Lower lobe of right lung (tissue), 2 donors: Measurements from ENCODE around the gene ZNF541. TPM values are rescaled to one million over a fixed set of nuclear protein-coding genes. Genes with fewer than 3 reads are reported as not detected.
A peak's percentile ranks its signal among the peaks of the same experiment; 100 is the strongest.

Experiments used
- ATAC-seq, 2 donors: fragments of 200-7000 bp; cut with Tn5 transposase; one replicate each; pipeline ENCODE4 v1.9.1; 2020 to 2022; ENCODE audit warnings: mild to moderate bottlenecking in 2 of 2, moderate library complexity in 2 of 2
- DNase-seq: peaks from one replicate; pipeline ENCODE4 v3.0.0-alpha.2; 2020
- H3K27ac ChIP-seq: fragments of 200-600 bp; one replicate; pipeline ENCODE4 v1.8.0; 2022
- H3K27me3 ChIP-seq: fragments of 200-600 bp; one replicate; pipeline ENCODE4 v1.8.0; 2022; ENCODE audit warnings: low read depth
- H3K36me3 ChIP-seq: fragments of 200-600 bp; one replicate; pipeline ENCODE4 v1.8.0; 2022; ENCODE audit warnings: mild to moderate bottlenecking
- H3K4me1 ChIP-seq: fragments of 200-600 bp; one replicate; pipeline ENCODE4 v1.8.0; 2022
- H3K4me3 ChIP-seq: fragments of 200-600 bp; one replicate; pipeline ENCODE4 v1.8.0; 2022; ENCODE audit warnings: mild to moderate bottlenecking
- H3K9me3 ChIP-seq: fragments of 200-600 bp; one replicate; pipeline ENCODE4 v1.8.0; 2022
- intact Hi-C: fragments of 100-400 bp; cut with DNase I; formaldehyde crosslinking; loops from one replicate; pipeline ENCODE4 v1.11.0; 2022
- total RNA-seq: library from RNA; stranded (reverse); fragmentation: NEBNext Ultra II Directional; extraction: Animal tissue kit (Norgen Biotek cat#: 25700); gene quantifications from one replicate; pipeline ENCODE4 v1.2.1, GENCODE V29; 2021
- TF ChIP-seq, protein P1 (sequence below): fragments of 200-600 bp; IDR thresholded peaks from one replicate; pipeline ENCODE4 v1.8.0; 2022; ENCODE audit warnings: antibody characterized with exemption, mild to moderate bottlenecking
- donor health status: DM: no; HTN: yes; CAD: no; lungs with severe emphysema.

The ZNF541 gene
- total RNA-seq, 1 donor from 2014 or later = 0.89 TPM

DNA sequence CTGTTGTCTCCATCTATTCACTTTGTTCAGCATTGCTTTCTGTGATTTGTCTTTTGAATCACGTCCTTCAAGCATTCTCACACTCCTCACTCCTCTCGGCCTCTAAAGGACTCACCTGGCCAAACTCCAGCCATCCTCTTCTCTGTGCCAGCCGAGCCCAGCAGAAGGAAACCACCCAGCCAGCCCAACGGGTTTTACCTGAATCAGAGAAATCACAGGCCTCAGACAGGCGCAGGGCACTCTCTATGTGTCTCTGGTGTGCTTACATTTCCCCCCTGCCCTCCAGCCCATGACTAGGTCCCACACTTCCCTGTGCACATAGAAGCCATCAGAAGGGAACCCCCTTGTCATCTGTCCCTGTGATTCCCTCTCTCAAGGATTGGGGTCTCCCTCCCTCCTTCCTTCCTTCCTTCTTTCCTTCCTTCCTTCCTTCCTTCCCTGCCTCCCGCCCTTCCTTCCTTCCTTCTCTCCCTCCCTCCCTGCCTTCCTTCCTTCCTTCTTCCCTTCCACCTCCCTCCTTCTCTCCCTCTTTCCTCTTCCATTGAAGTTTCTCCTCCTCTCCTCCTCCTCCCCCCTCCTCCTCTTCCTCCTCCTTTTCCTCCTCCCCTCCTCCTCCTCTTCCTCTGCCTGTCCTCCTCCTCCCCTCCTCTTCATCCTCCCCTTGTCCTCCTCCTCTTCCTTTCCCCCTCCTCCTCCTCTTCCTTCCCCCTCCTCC is 8.8 kb upstream of the ZNF541 start:
- H3K4me1 ChIP-seq = no peaks in the 10 kb centered on the region
- H3K36me3 ChIP-seq = no peaks in the 10 kb centered on the region
- ATAC-seq (peak; percentile 86 to 88), DNase-seq (peak; percentile 74)
- TF ChIP-seq, protein P1, sequence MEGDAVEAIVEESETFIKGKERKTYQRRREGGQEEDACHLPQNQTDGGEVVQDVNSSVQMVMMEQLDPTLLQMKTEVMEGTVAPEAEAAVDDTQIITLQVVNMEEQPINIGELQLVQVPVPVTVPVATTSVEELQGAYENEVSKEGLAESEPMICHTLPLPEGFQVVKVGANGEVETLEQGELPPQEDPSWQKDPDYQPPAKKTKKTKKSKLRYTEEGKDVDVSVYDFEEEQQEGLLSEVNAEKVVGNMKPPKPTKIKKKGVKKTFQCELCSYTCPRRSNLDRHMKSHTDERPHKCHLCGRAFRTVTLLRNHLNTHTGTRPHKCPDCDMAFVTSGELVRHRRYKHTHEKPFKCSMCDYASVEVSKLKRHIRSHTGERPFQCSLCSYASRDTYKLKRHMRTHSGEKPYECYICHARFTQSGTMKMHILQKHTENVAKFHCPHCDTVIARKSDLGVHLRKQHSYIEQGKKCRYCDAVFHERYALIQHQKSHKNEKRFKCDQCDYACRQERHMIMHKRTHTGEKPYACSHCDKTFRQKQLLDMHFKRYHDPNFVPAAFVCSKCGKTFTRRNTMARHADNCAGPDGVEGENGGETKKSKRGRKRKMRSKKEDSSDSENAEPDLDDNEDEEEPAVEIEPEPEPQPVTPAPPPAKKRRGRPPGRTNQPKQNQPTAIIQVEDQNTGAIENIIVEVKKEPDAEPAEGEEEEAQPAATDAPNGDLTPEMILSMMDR = no peak
- H3K4me3 ChIP-seq = no peak overlapping the region
- intact Hi-C loops = no loop called here
- peaks cover 6% of the 10 kb centered on the region for H3K9me3 ChIP-seq
- H3K27me3 ChIP-seq = no peaks in the 10 kb centered on the region
- H3K27ac ChIP-seq = no peak overlapping the region

DNA sequence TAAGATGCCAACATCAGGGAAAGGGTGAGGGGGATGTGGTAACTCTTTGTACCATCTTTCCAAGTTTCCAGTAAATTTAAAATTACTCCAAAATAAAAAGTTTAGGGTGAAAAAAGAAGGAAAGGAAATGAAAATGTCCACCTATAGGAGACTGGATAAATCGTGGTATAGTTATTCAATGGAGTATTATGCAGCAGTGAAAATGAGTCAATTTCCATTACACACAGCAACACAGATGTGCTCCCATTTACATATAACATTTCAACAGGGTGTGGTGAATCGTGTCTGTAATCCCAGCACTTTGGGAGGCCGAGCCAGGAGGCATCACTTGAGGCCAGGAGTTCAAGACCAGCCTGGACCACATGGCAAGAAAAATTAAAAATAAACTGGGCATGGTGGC is 7.4 kb upstream of the ZNF541 start:
- TF ChIP-seq, protein P1 = no peak
- no peaks in the 10 kb centered on the region for H3K4me1 ChIP-seq
- DNase-seq = no peak
- no peak overlapping the region for H3K4me3 ChIP-seq
- intact Hi-C loops = no loop called here
- H3K27me3 ChIP-seq = no peaks in the 10 kb centered on the region
- no peak overlapping the region for H3K27ac ChIP-seq
- no peak for ATAC-seq
- H3K9me3 ChIP-seq = no peaks in the 10 kb centered on the region
- no peaks in the 10 kb centered on the region for H3K36me3 ChIP-seq

DNA sequence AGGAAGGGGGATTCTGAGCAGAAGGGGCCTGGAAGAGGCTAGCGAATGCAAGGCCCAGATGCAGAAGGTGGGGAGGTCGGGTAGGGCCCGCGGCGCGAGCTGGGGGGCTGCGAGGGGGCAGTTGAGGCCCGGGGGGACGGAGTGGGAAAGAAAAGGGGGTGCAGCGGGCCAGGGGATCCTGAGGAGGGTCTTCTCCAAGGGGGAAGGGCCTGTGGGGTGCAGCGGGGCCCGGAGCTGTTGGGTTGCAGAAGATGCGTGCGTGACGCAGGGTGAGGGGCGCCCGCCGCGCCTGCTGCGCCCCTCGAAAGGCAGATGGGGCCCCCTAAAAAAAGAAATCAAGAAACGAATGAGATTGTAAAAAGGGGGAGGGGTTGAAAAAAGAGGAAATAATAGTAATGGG is 313 bp downstream of the ZNF541 start:
- H3K36me3 ChIP-seq = no peaks in the 10 kb centered on the region
- H3K4me1 ChIP-seq = peaks cover 5% of the 10 kb centered on the region
- no peak overlapping the region for H3K4me3 ChIP-seq
- DNase-seq = no peak
- no peak overlapping the region for H3K27ac ChIP-seq
- TF ChIP-seq, protein P1 = no peak
- H3K27me3 ChIP-seq = peaks cover 5% of the 10 kb centered on the region
- intact Hi-C loops = no loop called here
- H3K9me3 ChIP-seq = no peaks in the 10 kb centered on the region
- ATAC-seq = no peak

DNA sequence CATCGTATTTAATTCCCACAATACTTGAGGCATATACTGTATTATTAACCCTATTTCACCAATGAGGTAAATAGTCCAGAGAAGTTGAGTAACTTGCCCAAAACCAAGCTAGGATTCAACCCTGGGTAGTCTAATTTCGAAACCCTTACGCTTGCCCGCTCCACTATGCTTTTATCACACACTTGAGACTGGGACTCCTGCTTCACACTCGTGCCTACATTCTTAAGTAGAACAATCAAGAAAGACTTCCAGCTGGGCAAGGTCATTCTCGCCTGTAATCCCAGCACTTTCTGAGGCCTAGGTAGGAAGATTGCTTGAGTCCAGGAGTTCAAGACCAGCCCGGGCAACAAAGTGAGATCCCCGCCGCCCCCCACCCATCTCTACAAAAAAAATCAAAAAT is 3.6 kb downstream of the ZNF541 start:
- Histone ChIP-seq H3K27me3 (peaks cover 5% of the 10 kb centered on the region), H3K9me3 (no peaks in the 10 kb centered on the region), H3K4me3 (no peak overlapping the region), H3K4me1 (peaks cover 5% of the 10 kb centered on the region), H3K36me3 (no peaks in the 10 kb centered on the region), H3K27ac (no peak overlapping the region)
- TF ChIP-seq, protein P1 = no peak
- intact Hi-C loops = no loop called here
- ATAC-seq (peak in 1 of 2 donors; percentile 75), DNase-seq (no peak)

DNA sequence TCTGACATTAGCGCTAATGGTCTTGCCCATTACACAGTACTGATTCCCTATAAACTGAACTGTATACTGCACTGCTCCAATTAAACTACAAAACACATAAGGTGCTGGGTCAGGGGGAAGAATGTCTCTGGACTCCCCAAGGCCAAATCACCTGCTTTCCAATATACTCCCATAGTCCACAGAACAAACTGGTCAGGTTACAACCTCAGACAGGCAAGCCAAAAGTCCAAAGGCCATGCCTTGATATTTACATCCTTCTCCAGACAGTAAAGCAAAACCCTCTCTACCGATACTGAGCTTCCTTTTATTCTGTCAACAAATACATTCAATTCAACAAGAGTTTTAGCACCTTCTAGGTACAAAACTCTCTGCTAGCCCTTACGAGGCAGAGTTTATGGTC is 8.9 kb downstream of the ZNF541 start:
- Histone ChIP-seq H3K9me3 (no peaks in the 10 kb centered on the region), H3K4me3 (no peak overlapping the region), H3K4me1 (no peaks in the 10 kb centered on the region), H3K27me3 (no peaks in the 10 kb centered on the region), H3K36me3 (no peaks in the 10 kb centered on the region), H3K27ac (no peak overlapping the region)
- intact Hi-C loops = no loop called here
- ATAC-seq (no peak), DNase-seq (no peak)
- TF ChIP-seq, protein P1 = no peak
